ENCODE results near the gene SAMD7. TPM values are rescaled to one million over a fixed set of nuclear protein-coding genes. Genes with fewer than 3 reads are reported as not detected.

SAMD7 gene
- total RNA-seq, 3 donors from 2014 or later (not counting 1 experiment from before 2014, with no cell fraction given): not detected

DNA sequence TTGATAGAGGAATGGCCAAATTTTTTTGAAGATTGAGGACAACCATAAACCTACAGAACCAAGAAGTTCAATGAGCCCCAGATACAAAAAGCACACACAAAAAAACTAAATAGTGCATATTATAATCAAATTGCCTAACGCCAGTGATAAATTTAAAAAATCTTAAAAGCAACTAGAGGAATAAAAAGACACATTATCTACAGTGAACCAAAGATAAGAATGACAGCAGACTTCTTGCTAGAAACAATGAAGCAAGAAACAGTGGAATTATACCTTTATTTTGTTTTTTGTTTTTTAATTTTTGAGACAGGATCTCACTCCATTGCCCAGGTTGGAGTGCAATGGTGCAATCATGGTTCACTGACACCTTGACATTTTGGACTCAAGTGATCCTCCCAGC is 9.9 kb upstream of the SAMD7 start:
- H3K9me3 Mint-ChIP-seq: peaks cover 2 to 5% of the 10 kb centered on the region in 2 donors
- H3K9me3 ChIP-seq (ENCODE audit: control insufficient read depth, insufficient read depth, low read length): peaks cover 9% of the 10 kb centered on the region
- no CpG with 5 or more reads among the region's 1 CpG for WGBS (ENCODE audit: insufficient coverage)
- H3K4me1 ChIP-seq (ENCODE audit: control insufficient read depth, insufficient read depth, low read length): no peaks in the 10 kb centered on the region
- no peak for DNase-seq
- no peak overlapping the region for H3K27ac Mint-ChIP-seq
- H3K36me3 Mint-ChIP-seq: peaks cover 12% of the 10 kb centered on the region
- no peak overlapping the region for H3K27ac ChIP-seq (ENCODE audit: low read length)
- H3K27me3 ChIP-seq (ENCODE audit: control insufficient read depth, insufficient read depth, low read length): no peaks in the 10 kb centered on the region
- H3K4me3 ChIP-seq (ENCODE audit: low read length): no peak overlapping the region
- no peak overlapping the region for H3K4me3 Mint-ChIP-seq
- intact Hi-C loops (cut with micrococcal nuclease): no loop called here
- no peaks in the 10 kb centered on the region for H3K36me3 ChIP-seq (ENCODE audit: control insufficient read depth, insufficient read depth, low read length)
- ATAC-seq: no peak
- H3K27me3 Mint-ChIP-seq (ENCODE audit: low read depth in 2 of 2): peaks cover 7 to 9% of the 10 kb centered on the region in 2 donors
- TF ChIP-seq, protein P1, sequence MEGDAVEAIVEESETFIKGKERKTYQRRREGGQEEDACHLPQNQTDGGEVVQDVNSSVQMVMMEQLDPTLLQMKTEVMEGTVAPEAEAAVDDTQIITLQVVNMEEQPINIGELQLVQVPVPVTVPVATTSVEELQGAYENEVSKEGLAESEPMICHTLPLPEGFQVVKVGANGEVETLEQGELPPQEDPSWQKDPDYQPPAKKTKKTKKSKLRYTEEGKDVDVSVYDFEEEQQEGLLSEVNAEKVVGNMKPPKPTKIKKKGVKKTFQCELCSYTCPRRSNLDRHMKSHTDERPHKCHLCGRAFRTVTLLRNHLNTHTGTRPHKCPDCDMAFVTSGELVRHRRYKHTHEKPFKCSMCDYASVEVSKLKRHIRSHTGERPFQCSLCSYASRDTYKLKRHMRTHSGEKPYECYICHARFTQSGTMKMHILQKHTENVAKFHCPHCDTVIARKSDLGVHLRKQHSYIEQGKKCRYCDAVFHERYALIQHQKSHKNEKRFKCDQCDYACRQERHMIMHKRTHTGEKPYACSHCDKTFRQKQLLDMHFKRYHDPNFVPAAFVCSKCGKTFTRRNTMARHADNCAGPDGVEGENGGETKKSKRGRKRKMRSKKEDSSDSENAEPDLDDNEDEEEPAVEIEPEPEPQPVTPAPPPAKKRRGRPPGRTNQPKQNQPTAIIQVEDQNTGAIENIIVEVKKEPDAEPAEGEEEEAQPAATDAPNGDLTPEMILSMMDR (IDR thresholded peaks at IDR 0.05): no peak
- no peaks in the 10 kb centered on the region for H3K4me1 Mint-ChIP-seq

DNA sequence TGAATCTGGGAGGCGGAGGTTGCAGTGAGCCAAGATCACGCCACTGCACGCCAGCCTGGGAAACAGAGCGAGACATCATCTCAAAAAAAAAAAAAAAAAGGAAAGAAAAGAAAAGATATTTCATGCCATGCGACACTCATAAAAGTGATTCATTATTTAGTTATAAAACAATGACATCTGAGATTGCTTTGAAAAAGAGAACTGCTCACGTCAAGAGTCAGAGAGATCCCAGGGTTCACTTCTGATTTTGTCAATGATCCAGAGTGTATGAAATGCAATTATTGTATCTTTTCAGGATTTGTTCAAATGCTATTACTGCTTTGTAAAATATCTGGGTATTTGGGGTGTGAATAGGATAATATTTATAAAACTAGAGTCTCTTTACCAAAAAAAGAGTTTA is 6.0 kb upstream of the SAMD7 start:
- no peaks in the 10 kb centered on the region for H3K4me1 Mint-ChIP-seq

DNA sequence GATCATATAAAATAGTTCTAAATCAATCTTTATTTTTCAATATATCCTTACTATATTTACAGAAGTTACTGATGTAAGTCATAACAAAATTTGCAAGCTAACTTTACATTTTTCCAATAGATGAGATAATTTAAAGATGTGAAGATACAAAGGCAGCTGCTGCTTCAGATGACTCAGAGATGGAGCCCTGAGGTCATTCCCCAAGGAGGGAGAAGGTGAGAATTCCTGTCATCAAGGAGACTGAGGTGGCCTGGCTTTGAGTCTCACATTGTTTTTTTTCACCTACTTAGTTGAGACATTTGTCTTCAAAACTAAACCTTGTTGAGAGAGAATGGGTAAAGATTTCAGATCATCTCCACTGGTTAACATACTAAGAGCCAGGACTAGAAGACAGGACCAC is 3.9 kb upstream of the SAMD7 start:
- Histone ChIP-seq H3K27me3 (ENCODE audit: control insufficient read depth, insufficient read depth, low read length) (no peaks in the 10 kb centered on the region), H3K4me3 (ENCODE audit: low read length) (no peak overlapping the region), H3K9me3 (ENCODE audit: control insufficient read depth, insufficient read depth, low read length) (no peaks in the 10 kb centered on the region), H3K4me1 (ENCODE audit: control insufficient read depth, insufficient read depth, low read length) (no peaks in the 10 kb centered on the region), H3K36me3 (ENCODE audit: control insufficient read depth, insufficient read depth, low read length) (no peaks in the 10 kb centered on the region), H3K27ac (ENCODE audit: low read length) (no peak overlapping the region)
- no peaks in the 10 kb centered on the region for H3K4me1 Mint-ChIP-seq
- intact Hi-C loops (cut with micrococcal nuclease): no loop called here
- no peak overlapping the region for H3K4me3 Mint-ChIP-seq
- no peak for DNase-seq
- ATAC-seq: no peak
- no peaks in the 10 kb centered on the region for H3K36me3 Mint-ChIP-seq
- TF ChIP-seq, protein P1 (IDR thresholded peaks at IDR 0.05): no peak
- no peaks in the 10 kb centered on the region for H3K9me3 Mint-ChIP-seq
- H3K27ac Mint-ChIP-seq: no peak overlapping the region
- H3K27me3 Mint-ChIP-seq (ENCODE audit: low read depth in 2 of 2): peaks cover 0 to 6% of the 10 kb centered on the region in 2 donors

More for the DNA sequence above, 6.0 kb upstream of the SAMD7 start:
- Histone ChIP-seq H3K4me1 (ENCODE audit: control insufficient read depth, insufficient read depth, low read length) (no peaks in the 10 kb centered on the region), H3K36me3 (ENCODE audit: control insufficient read depth, insufficient read depth, low read length) (no peaks in the 10 kb centered on the region), H3K27me3 (ENCODE audit: control insufficient read depth, insufficient read depth, low read length) (no peaks in the 10 kb centered on the region), H3K4me3 (ENCODE audit: low read length) (no peak overlapping the region), H3K9me3 (ENCODE audit: control insufficient read depth, insufficient read depth, low read length) (peaks cover 9% of the 10 kb centered on the region), H3K27ac (ENCODE audit: low read length) (no peak overlapping the region)
- Mint-ChIP-seq H3K36me3 (peaks cover 11% of the 10 kb centered on the region), H3K27ac (no peak overlapping the region), H3K4me3 (no peak overlapping the region), H3K9me3 (peaks cover 2 to 5% of the 10 kb centered on the region in 2 donors), H3K27me3 (ENCODE audit: low read depth in 2 of 2) (peaks cover 5 to 9% of the 10 kb centered on the region in 2 donors)
- WGBS (ENCODE audit: insufficient coverage): 93% methylated on average over 5 of the region's 6 CpGs
- DNase-seq: no peak
- intact Hi-C loops (cut with micrococcal nuclease): no loop called here
- TF ChIP-seq, protein P1 (IDR thresholded peaks at IDR 0.05): no peak
- no peak for ATAC-seq

DNA sequence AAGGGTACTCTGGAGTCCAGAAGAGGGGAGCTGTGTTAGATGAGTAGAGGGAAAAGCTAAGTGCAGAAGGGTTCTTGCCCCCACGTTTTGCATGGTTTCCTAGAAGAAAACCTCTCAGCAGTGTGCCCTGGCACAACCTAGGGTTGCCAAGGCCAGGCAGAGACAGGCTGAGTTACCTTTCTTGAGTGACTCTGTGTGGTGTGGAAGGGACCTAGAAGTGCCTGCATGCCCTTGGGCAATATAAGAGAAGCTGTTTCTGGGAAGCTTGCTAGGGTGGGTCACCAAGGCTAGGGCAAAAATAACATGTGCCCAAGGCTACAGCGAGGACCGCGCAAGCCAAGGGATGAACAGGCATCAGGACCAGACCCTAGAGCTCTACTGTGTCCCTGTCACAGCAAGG is 3.4 kb upstream of the SAMD7 start:
- no peaks in the 10 kb centered on the region for H3K4me1 Mint-ChIP-seq
- H3K4me3 ChIP-seq (ENCODE audit: low read length): no peak overlapping the region
- no peak overlapping the region for H3K4me3 Mint-ChIP-seq
- no peaks in the 10 kb centered on the region for H3K9me3 Mint-ChIP-seq
- no peak overlapping the region for H3K27ac Mint-ChIP-seq
- peaks cover 0 to 6% of the 10 kb centered on the region in 2 donors for H3K27me3 Mint-ChIP-seq (ENCODE audit: low read depth in 2 of 2)
- DNase-seq (no peak), ATAC-seq (no peak)
- no peaks in the 10 kb centered on the region for H3K36me3 ChIP-seq (ENCODE audit: control insufficient read depth, insufficient read depth, low read length)
- H3K27ac ChIP-seq (ENCODE audit: low read length): no peak overlapping the region
- WGBS (ENCODE audit: insufficient coverage): 82% methylated on average over 4 of the region's 4 CpGs
- TF ChIP-seq, protein P1 (IDR thresholded peaks at IDR 0.05): no peak
- H3K27me3 ChIP-seq (ENCODE audit: control insufficient read depth, insufficient read depth, low read length): no peaks in the 10 kb centered on the region
- no peaks in the 10 kb centered on the region for H3K4me1 ChIP-seq (ENCODE audit: control insufficient read depth, insufficient read depth, low read length)
- no peaks in the 10 kb centered on the region for H3K36me3 Mint-ChIP-seq
- H3K9me3 ChIP-seq (ENCODE audit: control insufficient read depth, insufficient read depth, low read length): no peaks in the 10 kb centered on the region
- intact Hi-C loops (cut with micrococcal nuclease): no loop called here
